HG02852 (cell line): ENCODE measurements around the gene POLH.

ENCODE experiments used
- ATAC-seq: cut with Tn5 transposase; IDR thresholded peaks from one replicate; pipeline ENCODE4 v1.9.1; 2021; ENCODE audit warnings: mild to moderate bottlenecking, moderate library complexity; ENCODE audit not compliant: unreplicated experiment

Gene POLH

DNA sequence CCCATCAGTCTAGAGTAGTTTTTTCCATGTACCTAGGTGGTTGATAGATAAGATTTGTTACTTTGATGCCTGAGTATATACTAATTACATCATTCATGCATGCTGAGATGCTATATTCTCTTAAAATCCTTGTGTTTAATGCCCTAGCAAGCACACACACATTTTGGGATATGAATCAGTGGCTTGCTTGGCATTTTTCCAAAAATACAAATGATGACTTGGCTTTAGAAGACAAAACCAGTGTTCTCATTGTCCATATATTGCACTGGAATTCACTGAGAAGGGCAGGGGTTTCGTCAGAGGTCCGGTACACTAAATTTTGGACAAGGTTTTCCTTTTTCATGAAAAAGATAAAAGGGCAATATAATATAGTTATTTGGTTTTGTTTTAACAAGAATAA lies 28.2 kb downstream of the POLH start:
- ATAC-seq: no peak

- no peak for ATAC-seq
These were observed 30.0 kb downstream of the POLH start for GRCh38 chr6:43606019-43606418.

DNA sequence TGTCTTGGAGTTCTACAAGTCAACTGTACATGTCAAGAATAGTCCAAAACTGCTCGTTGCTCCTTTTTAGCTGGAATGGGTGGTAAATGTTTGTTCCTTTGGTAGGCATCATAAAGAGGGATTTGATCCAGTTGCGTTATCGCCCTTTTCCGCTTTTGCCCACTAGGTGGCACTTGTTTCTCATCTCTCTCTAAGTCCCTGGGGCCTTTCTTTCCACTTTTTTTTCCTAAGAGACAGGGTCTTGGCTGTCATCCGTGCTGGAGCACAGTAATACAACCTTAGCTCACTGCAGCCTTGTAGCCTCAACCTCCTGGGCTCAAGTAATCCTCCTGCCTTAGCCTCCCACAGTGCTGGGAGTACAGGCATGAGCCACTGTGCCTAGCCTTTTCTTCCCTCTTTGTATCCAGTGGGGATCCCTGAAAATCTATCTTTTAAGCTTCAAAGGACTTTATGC lies 32.4 kb downstream of the POLH start:
- ATAC-seq: no peak

DNA sequence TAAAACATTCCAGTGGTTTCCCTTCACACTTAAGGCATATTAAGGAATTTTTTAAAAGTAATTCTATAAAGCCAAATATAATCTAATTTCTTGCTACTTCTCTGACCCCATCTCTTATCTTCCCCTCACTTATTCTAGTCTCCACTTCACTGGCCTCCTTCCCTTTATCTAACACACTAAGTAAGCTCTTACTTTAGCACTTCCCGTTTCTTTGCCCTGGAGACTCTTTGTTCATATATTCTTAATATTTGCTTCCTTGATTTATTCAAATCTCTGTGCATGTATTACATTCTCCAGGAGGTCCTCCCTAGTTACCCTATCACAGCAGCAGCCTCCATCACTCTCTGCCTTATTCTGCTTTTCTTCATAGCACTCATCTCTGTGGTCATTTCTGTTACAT lies 32.8 kb downstream of the POLH start:
- no peak for ATAC-seq

DNA sequence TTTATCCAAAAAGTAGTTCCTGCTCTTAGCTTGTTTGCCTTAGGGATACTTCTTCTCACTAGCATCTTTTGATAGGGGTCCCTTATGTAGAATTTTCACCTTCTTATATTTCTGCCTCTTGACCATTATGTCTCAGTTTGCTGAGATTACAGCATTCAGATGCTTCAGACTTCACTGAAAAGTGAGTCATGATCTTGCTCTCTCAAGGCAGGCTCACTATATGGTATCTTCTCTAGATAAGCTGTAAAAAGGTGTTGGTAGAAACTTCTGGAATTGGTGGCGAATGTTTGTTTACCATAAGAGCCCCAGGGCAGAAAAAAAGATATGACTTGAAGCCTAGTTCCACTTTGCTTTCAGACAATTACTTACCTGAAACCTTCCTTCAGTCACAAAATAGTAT lies 33.4 kb downstream of the POLH start:
- ATAC-seq: no peak

- ATAC-seq: no peak
These were observed 34.4 kb downstream of the POLH start for GRCh38 chr6:43610431-43610830.

GRCh38 chr6:43613721-43614395 lies 37.9 kb downstream of the POLH start:
- no peak for ATAC-seq

DNA sequence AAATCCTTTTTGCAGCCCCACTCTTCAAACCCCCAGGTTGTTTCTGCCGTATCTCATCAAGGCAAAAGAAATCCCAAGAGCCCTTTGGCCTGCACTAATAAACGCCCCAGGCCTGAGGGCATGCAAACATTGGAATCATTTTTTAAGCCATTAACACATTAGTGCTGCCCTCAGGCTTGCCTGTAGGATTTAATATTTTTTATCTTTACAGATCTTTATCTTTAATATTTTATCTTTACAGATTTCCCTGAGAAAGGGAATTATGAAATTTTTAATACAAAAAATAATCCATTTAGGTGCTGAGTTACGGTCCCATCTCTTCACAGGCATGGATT lies 38.4 kb downstream of the POLH start:
- ATAC-seq: no peak

DNA sequence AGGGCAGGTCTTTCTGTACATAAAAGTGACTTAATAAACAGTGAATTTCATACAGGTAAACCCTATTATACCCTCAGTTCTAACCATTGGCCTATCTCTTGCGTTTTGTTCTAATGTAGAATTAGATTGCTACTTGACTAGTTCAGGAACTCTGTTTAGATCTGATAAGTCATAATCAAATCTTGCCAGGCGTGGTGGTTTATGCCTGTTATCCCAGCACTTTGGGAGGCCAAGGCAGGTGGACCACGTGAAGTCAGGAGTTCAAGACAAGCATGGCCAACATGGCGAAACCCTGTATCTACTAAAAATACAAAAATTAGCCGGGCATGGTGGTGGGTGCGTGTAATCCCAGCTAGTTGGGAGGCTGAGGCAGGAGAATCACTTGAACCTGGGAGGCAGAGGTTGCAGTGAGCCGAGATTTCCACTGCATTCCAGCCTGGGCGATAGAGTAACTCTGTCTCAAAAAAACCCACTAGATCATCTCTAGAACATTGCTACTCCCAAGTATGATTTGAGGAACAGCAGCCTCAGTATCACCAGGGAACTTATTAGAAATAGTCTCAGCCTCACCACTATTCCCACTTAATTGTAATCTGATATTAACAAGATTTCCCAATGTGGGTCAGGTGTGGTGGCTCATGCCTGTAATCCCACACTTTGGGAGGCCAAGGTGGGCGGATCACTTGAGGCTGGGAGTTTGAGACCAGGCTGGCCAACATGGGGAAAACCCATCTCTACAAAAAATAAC lies 40.9 kb downstream of the POLH start:
- no peak for ATAC-seq

DNA sequence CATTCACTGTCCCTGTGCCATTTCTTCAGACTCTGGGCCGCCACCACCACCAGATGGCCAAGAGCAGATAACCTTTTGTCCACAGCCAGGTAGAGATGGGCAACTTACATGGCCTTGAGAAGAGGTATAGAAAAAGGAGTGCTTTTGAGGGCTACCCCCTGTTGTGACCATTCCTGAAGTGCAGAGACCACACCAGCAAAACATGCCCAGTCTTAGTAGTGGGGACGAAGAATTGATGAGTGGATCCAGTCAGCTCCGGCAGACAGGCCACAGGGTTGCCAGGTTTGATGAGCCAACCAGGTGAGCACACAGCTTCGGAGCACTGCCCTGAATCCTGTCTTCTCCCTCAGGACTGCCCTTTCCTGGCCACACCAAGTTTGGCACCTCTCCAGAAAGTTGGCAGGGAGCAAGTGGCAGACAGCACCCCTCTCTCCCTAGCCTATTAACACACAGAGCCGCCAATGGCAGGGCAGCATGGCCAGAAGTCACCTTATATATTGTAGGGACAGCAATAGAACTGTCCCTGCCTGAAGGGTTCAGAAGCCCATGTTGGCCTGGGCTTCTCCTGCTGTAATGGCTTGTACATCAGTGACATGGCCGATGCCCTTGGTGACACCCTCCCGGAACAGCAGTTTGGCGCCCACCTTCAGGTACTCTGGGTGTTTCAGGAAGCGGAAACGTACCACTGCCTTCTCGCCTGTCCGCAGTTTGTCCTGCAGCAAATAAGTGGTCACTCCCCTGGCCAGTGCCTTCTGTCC lies 45.3 kb downstream of the POLH start:
- no peak for ATAC-seq

GRCh38 chr6:43621836-43622180 lies 45.8 kb downstream of the POLH start:
- no peak for ATAC-seq

- no peak for ATAC-seq
These were observed 46.6 kb downstream of the POLH start for GRCh38 chr6:43622541-43622940.

DNA sequence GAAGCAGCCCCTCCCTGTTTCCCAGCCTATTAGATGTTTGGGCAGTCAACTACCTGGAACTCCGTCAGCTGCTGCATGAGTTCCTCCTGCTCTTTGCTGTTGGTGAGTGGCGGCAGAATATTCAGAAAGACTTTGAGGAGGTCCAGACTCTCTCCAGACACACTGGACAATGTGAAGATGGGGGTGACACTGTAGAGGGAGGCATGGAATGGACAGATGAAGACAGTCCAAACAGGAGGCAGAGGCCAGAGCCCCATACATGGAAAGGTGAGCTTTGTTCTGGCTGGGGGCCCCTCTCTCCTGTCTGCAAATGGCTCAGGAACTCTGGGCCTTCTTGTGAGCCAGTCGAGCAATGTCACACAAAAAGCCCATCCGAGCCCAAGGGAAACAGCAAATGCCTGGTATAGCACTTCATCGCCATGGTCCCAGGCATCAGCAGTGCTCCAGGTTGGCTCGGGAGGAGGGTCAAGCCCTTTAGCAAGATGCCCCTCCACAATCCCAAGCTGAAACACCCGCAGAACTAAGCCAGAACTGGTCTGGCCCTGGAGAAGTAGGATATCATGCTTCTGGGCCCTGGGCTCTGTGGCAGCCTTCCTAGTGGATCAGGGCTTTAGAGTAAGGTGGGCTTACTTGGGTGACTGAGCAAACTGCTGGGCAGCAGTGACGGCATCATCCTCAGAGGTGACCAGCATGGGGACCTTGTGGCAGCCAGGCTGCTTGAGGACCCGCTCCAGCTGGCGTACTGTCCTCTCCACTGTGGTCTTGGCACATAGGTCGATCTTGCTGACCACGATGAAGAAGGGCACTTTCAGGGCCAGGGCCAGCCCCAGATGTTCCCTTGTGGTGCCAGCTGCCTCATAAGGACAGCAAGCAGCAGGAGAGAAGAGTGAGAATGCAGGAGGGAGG lies 48.1 kb downstream of the POLH start:
- no peak for ATAC-seq

GRCh38 chr6:43624786-43625288 lies 48.9 kb downstream of the POLH start:
- ATAC-seq: no peak

- no peak for ATAC-seq
These were observed 49.5 kb downstream of the POLH start for GRCh38 chr6:43625393-43625992.

- no peak for ATAC-seq
These were observed 51.2 kb downstream of the POLH start for GRCh38 chr6:43627008-43627825.

- ATAC-seq: peak; percentile 20
These were observed 52.6 kb downstream of the POLH start for GRCh38 chr6:43628393-43629103.

- ATAC-seq: peak; percentile 84
These were observed 53.1 kb downstream of the POLH start, which contains the start of gene GTPBP2 for GRCh38 chr6:43629104-43629504. Gene GTPBP2, minus strand, starts transcription at chr6:43629264. Its CDS starts 102 bp downstream, at chr6:43629162.
